HepG2 (cell line): ENCODE data around the gene SDK1. TPM values are rescaled to one million over a fixed set of nuclear protein-coding genes. Genes with fewer than 3 reads are reported as not detected.

Source experiments
- ATAC-seq: fragments of 200-7000 bp; cut with Tn5 transposase; 3 replicates; pipeline ENCODE4 v1.9.1; 2020; ENCODE audit warnings: mild to moderate bottlenecking, moderate library complexity
- BruUV-seq: library from RNA; stranded (reverse); fragments of 400-500 nt; replicated peaks from 2 replicates; lab custom pipeline; 2021; lab: Mats Ljungman, UMichigan
- CTCF ChIA-PET: fragments of 300-600 bp; formaldehyde crosslinking; extraction: SDS; loops from one replicate; lab custom pipeline; 2021; ENCODE audit warnings: low total read pairs, inconsistent platforms, low intra/inter-chr PET ratio; lab: Yijun Ruan, JAX
- POLR2A ChIA-PET: fragments of 350-600 bp; sonication (Branson Sonifier 250); formaldehyde crosslinking; loops from one replicate; lab custom pipeline; 2020; ENCODE audit warnings: antibody characterized with exemption, inconsistent platforms; lab: Yijun Ruan, JAX
- DNase-seq: peaks from one replicate; pipeline ENCODE4 v3.0.0-alpha.2; 2015; ENCODE audit warnings: low spot score
- FAIRE-seq: peaks from 3 replicates; lab custom pipeline; 2011; peaks lifted over from hg19 to GRCh38; lab: Jason Lieb, UNC
- H2AFZ ChIP-seq: one replicate; pipeline ENCODE4 v1.6.1; 2011; ENCODE audit warnings: low read length, inconsistent platforms
- H3K27ac ChIP-seq: fragments of 300-600 bp; 3 replicates; pipeline ENCODE4 v1.8.0; 2011; ENCODE audit warnings: mixed run types, mild to moderate bottlenecking, mixed read lengths, low read length, inconsistent platforms; ENCODE audit not compliant: insufficient read depth; ENCODE audit errors: extremely low read length
- H3K27me3 ChIP-seq, 2 experiments: fragments of 200-600 bp in 1 of 2; 2 replicates in 1 of 2; 3 replicates in 1 of 2; pipeline versions ENCODE4 v1.6.0 to v1.8.0; 2011; ENCODE audit warnings: low read length in 2 of 2, mild to moderate bottlenecking in 2 of 2, moderate library complexity in 2 of 2, inconsistent platforms in 1 of 2; ENCODE audit not compliant: insufficient read depth in 2 of 2, control insufficient read depth in 1 of 2
- H3K36me3 ChIP-seq, 2 experiments: fragments of 200-600 bp in 1 of 2; replicated peaks in 1 of 2; 2 replicates in 1 of 2; 3 replicates in 1 of 2; pipeline versions ENCODE4 v1.5.1 to v1.8.0; 2011; ENCODE audit warnings: low read length in 2 of 2, inconsistent platforms in 1 of 2; ENCODE audit not compliant: insufficient read depth in 2 of 2, control insufficient read depth in 1 of 2
- H3K4me1 ChIP-seq: 2 replicates; pipeline ENCODE4 v1.5.1; 2012; ENCODE audit warnings: low read length, inconsistent platforms; ENCODE audit not compliant: insufficient read depth
- H3K4me2 ChIP-seq: 2 replicates; pipeline ENCODE4 v1.6.0; 2011; ENCODE audit warnings: low read depth, low read length, inconsistent platforms
- H3K4me3 ChIP-seq, 3 experiments: fragments of 200-600 bp in 1 of 3; sonication (generic), shearing (Covaris generic) in 1 of 3; replicated peaks in 1 of 3; 2 replicates each; pipeline ENCODE4 v1.5.1; 2011 to 2016; ENCODE audit warnings: low read length in 3 of 3, inconsistent platforms in 2 of 3, low read depth in 2 of 3, mild to moderate bottlenecking in 2 of 3, control low read depth in 1 of 3, mixed read lengths in 1 of 3; ENCODE audit not compliant: insufficient read depth in 1 of 3
- H3K79me2 ChIP-seq: one replicate; pipeline ENCODE4 v1.6.1; 2011; ENCODE audit warnings: low read length, inconsistent platforms; ENCODE audit not compliant: insufficient read depth
- H3K9ac ChIP-seq: 2 replicates; pipeline ENCODE4 v1.6.0; 2011; ENCODE audit warnings: mild to moderate bottlenecking, low read depth, low read length, inconsistent platforms; ENCODE audit not compliant: insufficient read depth
- H3K9me3 ChIP-seq: 2 replicates; pipeline ENCODE4 v1.5.1; 2012; ENCODE audit warnings: mild to moderate bottlenecking, low read length
- H4K20me1 ChIP-seq: 2 replicates; pipeline ENCODE4 v1.6.0; 2011; ENCODE audit warnings: inconsistent platforms, mild to moderate bottlenecking, low read length, moderate library complexity; ENCODE audit not compliant: insufficient read depth
- ADNP ChIP-seq: sonication (generic); formaldehyde crosslinking; IDR thresholded peaks from 2 replicates; pipeline ENCODE4 v1.4.0; 2020; ENCODE audit warnings: missing genetic modification reagents
- CCDC6 ChIP-seq: sonication (generic); formaldehyde crosslinking; IDR thresholded peaks from 2 replicates; pipeline ENCODE4 v1.8.1; 2022; ENCODE audit warnings: mild to moderate bottlenecking, missing genetic modification reagents, moderate library complexity
- IKZF1 ChIP-seq: fragments of 450-650 bp; IDR thresholded peaks from 2 replicates; pipeline ENCODE4 v1.7.1; 2016
- MED1 ChIP-seq: sonication (generic); formaldehyde crosslinking; IDR thresholded peaks from 2 replicates; pipeline ENCODE4 v1.4.0; 2020; ENCODE audit warnings: missing genetic modification reagents
- PCBP2 ChIP-seq: fragments of 200-400 bp; formaldehyde crosslinking; optimal IDR thresholded peaks from 2 replicates; pipeline ENCODE3; 2018; ENCODE audit warnings: low read length, low read depth; ENCODE audit not compliant: poor library complexity, severe bottlenecking
- SMAD1 ChIP-seq: sonication (generic); formaldehyde crosslinking; IDR thresholded peaks from 2 replicates; pipeline ENCODE4 v1.4.0; 2020; ENCODE audit warnings: missing genetic modification reagents, low read depth, mild to moderate bottlenecking, borderline replicate concordance
- TAF15 ChIP-seq: fragments of 200-400 bp; formaldehyde crosslinking; IDR thresholded peaks from one replicate; pipeline ENCODE4 v1.6.1; 2018; ENCODE audit warnings: mild to moderate bottlenecking, low read depth, low read length; ENCODE audit not compliant: poor library complexity, severe bottlenecking
- ZBTB20 ChIP-seq: sonication (generic); formaldehyde crosslinking; IDR thresholded peaks from 2 replicates; pipeline ENCODE4 v1.8.1; 2023; ENCODE audit warnings: missing genetic modification reagents, low read depth, mild to moderate bottlenecking, borderline replicate concordance
- ZBTB26 ChIP-seq: IDR thresholded peaks from 2 replicates; pipeline ENCODE4 v1.6.1; 2016; ENCODE audit warnings: missing compliant biosample characterization, missing genetic modification reagents, borderline replicate concordance
- ZNF343 ChIP-seq: sonication (generic); formaldehyde crosslinking; IDR thresholded peaks from 2 replicates; pipeline ENCODE4 v1.4.0; 2020; ENCODE audit warnings: mild to moderate bottlenecking, missing genetic modification reagents
- ZNF562 ChIP-seq: sonication (generic); formaldehyde crosslinking; IDR thresholded peaks from 2 replicates; pipeline ENCODE4 v1.8.0; 2022; ENCODE audit warnings: missing genetic modification reagents, borderline replicate concordance
- ZNF598 ChIP-seq: sonication (generic); formaldehyde crosslinking; IDR thresholded peaks from 2 replicates; pipeline ENCODE4 v1.5.1; 2020; ENCODE audit warnings: mild to moderate bottlenecking, missing genetic modification reagents, borderline replicate concordance
- WGBS: methylation state at CpG from one replicate; pipeline ENCODE4 v1.1.6; 2017; ENCODE audit warnings: low lambda C conversion rate; 5-methylcytosine and 5-hydroxymethylcytosine counted together
- in situ Hi-C: cut with HindIII; loops from 2 replicates; pipeline ENCODE4 v1.10.0; 2017; ENCODE audit warnings: low pct_unique_long_range_greater_than_20kb; ENCODE audit not compliant: extremely low pct_ligation_motif_present
- intact Hi-C: fragments of 100-400 bp; cut with micrococcal nuclease; formaldehyde crosslinking; loops from one replicate; pipeline ENCODE4 v1.10.0; 2022; ENCODE audit not compliant: unreplicated experiment
- polyA plus RNA-seq, 8 experiments: library from polyadenylated mRNA; depleted of rRNA in 3 of 8; stranded (reverse) in 7 of 8; unstranded in 1 of 8; fragments of >200 nt; fragmentation: Illumina TruSeq in 4 of 8; extraction: Trizol in 4 of 8; gene quantifications; 2 replicates each; pipeline versions ENCODE4 v1.2.1 to v1.2.3, GENCODE V29; 2011 to 2016; ENCODE audit warnings: low read depth in 4 of 8, missing spikeins in 1 of 8, mixed read lengths in 1 of 8; ENCODE audit not compliant: insufficient read depth in 1 of 8
- total RNA-seq, 5 experiments: library from RNA; depleted of rRNA; stranded (reverse); fragments of >200 nt; fragmentation: Illumina TruSeq; extraction: Trizol; gene quantifications; 2 replicates each; pipeline ENCODE4 v1.2.3, GENCODE V29; 2016; ENCODE audit warnings: low read depth in 1 of 5

The SDK1 gene
- total and polyA plus RNA-seq, 2 of the 13 experiments (the other 11 are each of a cell fraction or from before 2014, with no cell fraction given) = 0.35 to 2.4 TPM

GRCh38 chr7:3412871-3413270, 111.8 kb downstream of the SDK1 start:
- Histone ChIP-seq H3K27ac (no peak overlapping the region), H3K27me3 (no peaks in the 10 kb centered on the region), H3K4me1 (no peaks in the 10 kb centered on the region), H3K9me3 (no peaks in the 10 kb centered on the region), H3K9ac (no peak overlapping the region), H3K79me2 (no peaks in the 10 kb centered on the region), H4K20me1 (no peaks in the 10 kb centered on the region), H3K36me3 (no peaks in the 10 kb centered on the region), H2AFZ (no peak overlapping the region), H3K4me2 (no peak overlapping the region), H3K4me3 (no peak overlapping the region)
- in situ Hi-C loops (no loop called here), intact Hi-C loops (no loop called here)
- BruUV-seq = no TSS peak
- ATAC-seq (no peak), DNase-seq (no peak), FAIRE-seq (no peak)
- 82% methylated on average over 2 of the region's 2 CpGs for WGBS
- ChIA-PET POLR2A (no interaction called here), CTCF (no interaction called here)
- TF ChIP-seq ZBTB20 (CRISPR knock-in tag) (no peak), MED1 (no peak), IKZF1 (no peak)

- FAIRE-seq = no peak
- WGBS = 93% methylated on average over 3 of the region's 3 CpGs
- Histone ChIP-seq H3K4me3 (no peak overlapping the region), H3K36me3 (no peaks in the 10 kb centered on the region), H2AFZ (no peak overlapping the region), H3K4me1 (no peaks in the 10 kb centered on the region), H3K27ac (no peak overlapping the region), H4K20me1 (no peaks in the 10 kb centered on the region), H3K27me3 (no peaks in the 10 kb centered on the region), H3K9me3 (no peaks in the 10 kb centered on the region), H3K9ac (no peak overlapping the region), H3K4me2 (no peak overlapping the region), H3K79me2 (no peaks in the 10 kb centered on the region)
- BruUV-seq = no TSS peak
- CTCF ChIA-PET = no interaction called here
- TF ChIP-seq CCDC6 (CRISPR knock-in tag) = no peak
- no peak for TF ChIP-seq MED1
- TF ChIP-seq PCBP2 = no peak
- TF ChIP-seq ZNF343 (CRISPR knock-in tag) = no peak
- no peak for TF ChIP-seq TAF15
- no peak for TF ChIP-seq ADNP
- no peak for TF ChIP-seq ZNF562 (CRISPR knock-in tag)
- TF ChIP-seq SMAD1 (CRISPR knock-in tag) = no peak
- TF ChIP-seq ZBTB26 = no peak
- no peak for TF ChIP-seq ZNF598 (CRISPR knock-in tag)
- DNase-seq = no peak
- intact Hi-C loops (no loop called here), in situ Hi-C loops (no loop called here)
- ATAC-seq = no peak
- POLR2A ChIA-PET = no interaction called here
These were observed 114.8 kb downstream of the SDK1 start for GRCh38 chr7:3415861-3416312.
